GM12864 (cell line): ENCODE results near the gene POU4F3.
A peak's percentile ranks its signal among the peaks of the same experiment; 100 is the strongest.
"Not testable (repeated sequence)": the region's sequence is repeated elsewhere in the genome, so short reads cannot be mapped to it uniquely, and the experiment has no call there.

Source experiments
- DNase-seq: peaks from one replicate; pipeline ENCODE4 v3.0.0-alpha.2; 2011; ENCODE audit warnings: low read depth
- H3K4me3 ChIP-seq: 2 replicates; pipeline ENCODE4 v1.5.1; 2011; ENCODE audit warnings: mild to moderate bottlenecking, low read depth, low read length, control low read depth
- CTCF ChIP-seq: IDR thresholded peaks from 2 replicates; pipeline ENCODE4 v1.5.1; 2011; ENCODE audit warnings: low read depth, mild to moderate bottlenecking, moderate library complexity, low read length, control low read depth, inconsistent platforms; ENCODE audit errors: missing control alignments

The POU4F3 gene

GRCh38 chr5:146338774-146339714 is at the start of gene POU4F3:
Gene POU4F3, plus strand, starts transcription at chr5:146338839. Its CDS starts 274 bp downstream, at chr5:146339113.
- no peak for DNase-seq
- H3K4me3 ChIP-seq = no peak within 1 kb of the TSS
- no peak for TF ChIP-seq CTCF

- no peak overlapping the region for H3K4me3 ChIP-seq
- DNase-seq = no peak
- no peak for TF ChIP-seq CTCF
These were observed 48.3 kb upstream of the POU4F3 start for GRCh38 chr5:146290318-146290717.

GRCh38 chr5:146291421-146292074 is 47.1 kb upstream of the POU4F3 start:
- peak; percentile 56 for TF ChIP-seq CTCF
- peak; percentile 7 for DNase-seq
- H3K4me3 ChIP-seq = no peak overlapping the region

- DNase-seq = no peak
- no peak overlapping the region for H3K4me3 ChIP-seq
- no peak for TF ChIP-seq CTCF
These were observed 42.4 kb upstream of the POU4F3 start for GRCh38 chr5:146296245-146296644.

GRCh38 chr5:146298920-146299319 is 39.7 kb upstream of the POU4F3 start:
- H3K4me3 ChIP-seq = not testable (repeated sequence)

GRCh38 chr5:146301626-146302025 is 37.0 kb upstream of the POU4F3 start:
- DNase-seq = no peak
- H3K4me3 ChIP-seq = no peak overlapping the region
- no peak for TF ChIP-seq CTCF

More at GRCh38 chr5:146298920-146299319, 39.7 kb upstream of the POU4F3 start:
- DNase-seq = not testable (repeated sequence)

- H3K4me3 ChIP-seq = no peak overlapping the region
- no peak for DNase-seq
- TF ChIP-seq CTCF = no peak
These were observed 36.2 kb upstream of the POU4F3 start for GRCh38 chr5:146302406-146302805.
